GM18868 (cell line): ENCODE results near the gene ATP7B.
"Not testable (repeated sequence)": the region's sequence is repeated elsewhere in the genome, so short reads cannot be mapped to it uniquely, and the experiment has no call there.

Source experiments
- ATAC-seq: cut with Tn5 transposase; IDR thresholded peaks from one replicate; pipeline ENCODE4 v1.9.1; 2021; ENCODE audit warnings: mild to moderate bottlenecking, moderate library complexity; ENCODE audit not compliant: unreplicated experiment

ATP7B gene

GRCh38 chr13:51924756-51925544 lies 86.3 kb downstream of the ATP7B start:
- no peak for ATAC-seq

DNA sequence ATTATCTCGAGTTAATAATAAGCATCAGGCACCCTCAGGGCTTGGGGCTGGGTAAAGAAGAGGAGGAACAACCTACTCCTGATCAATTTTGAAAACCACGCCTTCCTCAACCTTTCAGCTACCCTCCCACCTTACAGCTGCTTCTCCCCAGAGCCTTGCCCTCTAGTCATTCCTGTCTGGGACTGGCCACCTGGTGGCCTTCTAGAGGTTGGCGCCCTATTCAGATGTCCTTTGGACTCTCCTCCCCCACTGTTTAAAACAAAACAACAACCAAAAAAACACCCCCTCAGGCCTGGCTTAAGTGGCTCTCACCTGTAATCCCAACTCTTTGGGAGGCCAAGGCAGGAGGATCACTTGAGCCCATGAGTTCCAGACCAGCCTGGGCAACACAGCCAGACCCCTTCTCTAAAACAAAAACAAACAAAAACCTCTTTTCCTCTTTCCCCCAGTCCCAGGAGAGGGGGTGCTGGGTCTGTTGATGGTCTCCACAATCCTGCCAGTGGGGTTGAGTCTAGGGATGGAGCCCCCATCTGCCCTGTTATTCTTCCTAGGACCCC lies 87.2 kb downstream of the ATP7B start:
- ATAC-seq = no peak

DNA sequence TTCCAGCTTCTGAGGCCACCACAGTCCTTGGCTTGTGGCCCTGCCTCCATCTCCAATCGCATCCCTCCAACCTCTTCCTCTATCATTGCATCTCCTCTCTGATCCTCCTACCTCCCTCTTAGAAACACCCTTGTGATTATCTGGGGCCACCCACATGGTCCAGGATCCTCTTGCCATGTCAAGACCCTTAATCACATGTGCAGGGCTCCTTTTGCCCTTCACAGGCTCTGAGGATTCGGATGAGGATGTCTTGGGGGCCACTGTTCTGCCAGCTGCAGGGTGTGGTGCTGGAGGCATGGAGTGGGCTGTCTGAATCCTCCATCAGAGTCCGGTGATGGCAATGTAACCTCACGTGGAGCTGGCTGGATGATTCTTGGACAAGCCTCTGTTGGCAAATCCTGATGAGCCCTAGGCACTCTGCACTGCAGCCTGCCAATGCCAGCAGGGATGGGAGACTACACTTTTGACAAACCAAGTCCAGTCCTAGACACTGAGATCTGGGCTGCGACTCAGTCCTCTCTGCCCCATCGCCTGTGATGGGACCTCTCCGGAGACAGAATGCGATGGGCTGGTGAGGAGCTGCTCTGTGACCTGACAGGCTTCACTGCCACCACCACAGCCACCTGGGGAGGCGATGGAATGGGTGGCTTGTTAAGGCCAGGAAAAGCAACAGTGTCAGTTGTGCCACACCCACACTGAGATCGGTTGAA lies 88.3 kb downstream of the ATP7B start:
- no peak for ATAC-seq

- ATAC-seq = no peak
These were observed 89.2 kb downstream of the ATP7B start for GRCh38 chr13:51921790-51922740.

DNA sequence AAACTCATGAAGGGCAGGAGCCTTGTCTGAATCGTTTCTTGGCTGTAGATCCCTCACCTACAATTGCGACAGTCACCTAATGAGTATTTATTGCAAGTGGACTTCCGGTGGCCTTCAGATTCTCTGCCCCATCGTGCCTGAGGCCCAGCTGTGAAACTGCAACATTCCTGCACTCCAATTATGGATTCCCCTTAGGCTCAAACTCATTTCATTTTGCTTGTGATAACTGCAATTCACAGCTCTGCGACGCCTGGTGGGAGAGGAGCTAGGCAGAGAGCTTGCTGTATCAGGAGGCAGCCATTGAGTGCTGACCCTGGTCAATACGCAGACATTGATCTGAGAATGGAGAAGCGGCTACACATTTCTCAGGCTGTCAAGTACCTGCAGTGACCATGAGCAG lies 90.5 kb downstream of the ATP7B start:
- no peak for ATAC-seq

GRCh38 chr13:51920267-51920666 lies 91.0 kb downstream of the ATP7B start:
- no peak for ATAC-seq

- ATAC-seq = no peak
These were observed 91.7 kb downstream of the ATP7B start for GRCh38 chr13:51919531-51919930.

DNA sequence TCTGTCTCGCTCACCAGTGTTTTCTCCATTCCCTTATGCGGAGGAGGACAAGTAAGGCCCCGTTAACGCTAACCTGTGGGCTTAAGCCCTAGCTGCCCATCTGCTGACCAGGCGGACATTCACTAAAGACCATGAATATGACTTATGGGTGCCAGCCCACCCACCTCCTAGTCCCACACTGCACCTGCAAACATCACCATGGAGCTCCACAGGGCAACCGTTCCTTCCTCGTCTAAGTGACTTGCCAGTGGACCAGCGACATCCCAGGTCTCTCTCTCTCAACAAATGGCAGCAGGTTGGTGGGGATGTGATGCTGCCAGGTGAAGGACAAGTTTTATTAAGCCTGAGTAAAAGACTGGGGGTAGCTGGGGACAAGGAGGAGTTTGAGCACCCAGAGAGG lies 94.3 kb downstream of the ATP7B start:
- ATAC-seq = no peak

GRCh38 chr13:51916051-51916818 lies 95.0 kb downstream of the ATP7B start:
- ATAC-seq = no peak

- no peak for ATAC-seq
These were observed 97.1 kb downstream of the ATP7B start for GRCh38 chr13:51914137-51914493.

- ATAC-seq = no peak
These were observed 97.7 kb downstream of the ATP7B start for GRCh38 chr13:51913421-51914136.

DNA sequence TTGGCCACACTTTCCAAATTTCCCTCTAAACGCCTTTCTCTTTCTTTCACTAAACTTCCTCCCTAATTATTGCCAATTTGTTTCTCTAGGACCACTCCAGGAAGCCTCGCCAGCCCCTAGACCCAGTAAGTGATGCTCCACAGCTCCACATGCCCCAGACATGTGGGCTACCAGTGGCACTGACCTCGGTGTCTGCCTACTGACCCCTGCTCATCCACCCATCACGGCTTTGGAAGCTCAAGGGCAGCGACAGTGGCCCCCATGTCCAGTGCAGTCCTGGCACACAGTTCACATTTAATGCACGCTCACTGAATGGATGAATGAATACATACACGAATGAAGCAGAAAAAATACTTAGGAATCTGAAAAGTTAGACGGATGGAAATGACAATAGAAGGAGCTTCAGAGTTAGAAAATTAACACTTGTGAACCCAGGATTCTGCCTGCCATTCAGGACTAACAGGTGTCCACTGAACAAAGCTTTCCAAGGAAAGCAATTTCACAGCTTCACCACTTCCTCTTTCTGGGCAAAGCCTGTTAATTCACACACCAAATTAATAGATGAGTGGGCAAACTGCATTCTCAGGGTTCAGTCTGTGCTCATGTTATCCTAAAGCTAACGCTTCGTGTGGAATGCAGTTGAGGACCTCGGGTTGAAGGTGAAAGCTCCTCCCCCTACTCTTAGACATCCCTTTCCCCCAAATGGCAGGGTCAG lies 98.6 kb downstream of the ATP7B start:
- no peak for ATAC-seq

DNA sequence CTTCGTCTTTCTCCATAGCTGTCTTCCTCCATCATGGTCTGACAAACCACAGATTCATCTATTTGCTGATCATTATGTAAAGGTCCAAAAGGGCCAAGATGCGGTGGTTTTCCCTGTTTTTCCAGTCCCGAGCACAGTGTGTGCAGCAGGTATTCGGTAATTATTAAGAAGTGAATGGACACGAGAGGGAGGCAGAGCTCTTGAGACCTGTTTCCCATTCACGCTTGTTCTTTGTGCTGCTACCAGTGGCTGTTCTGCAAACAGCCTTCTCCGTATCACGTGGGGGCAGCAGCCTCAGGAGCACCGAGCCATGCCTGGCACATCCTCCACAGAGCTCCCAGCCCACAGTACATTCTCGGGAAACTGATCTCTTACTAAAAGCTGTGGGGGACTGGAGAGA lies 99.2 kb downstream of the ATP7B start:
- no peak for ATAC-seq

DNA sequence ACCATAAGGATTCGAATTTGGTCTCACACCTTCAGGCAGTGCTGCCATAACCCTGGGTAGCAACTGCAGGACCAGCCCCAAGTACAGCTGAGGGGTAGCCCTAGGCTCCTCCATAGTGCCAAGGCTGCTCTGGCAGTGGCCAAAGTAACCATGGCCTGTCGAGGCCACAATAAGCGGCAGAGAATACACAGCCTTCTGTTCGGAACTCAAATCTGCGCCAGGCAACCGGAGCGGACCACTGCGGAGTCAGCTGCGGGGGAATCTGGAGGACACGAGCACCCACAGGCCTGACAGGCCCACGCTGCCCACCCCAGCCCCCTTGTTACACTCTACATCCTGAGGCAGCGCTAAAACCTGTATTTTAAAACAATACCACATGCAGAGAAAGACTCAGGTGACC lies 100.7 kb downstream of the ATP7B start:
- no peak for ATAC-seq

- ATAC-seq = not testable (repeated sequence)
These were observed 102.0 kb downstream of the ATP7B start for GRCh38 chr13:51909265-51909664.

DNA sequence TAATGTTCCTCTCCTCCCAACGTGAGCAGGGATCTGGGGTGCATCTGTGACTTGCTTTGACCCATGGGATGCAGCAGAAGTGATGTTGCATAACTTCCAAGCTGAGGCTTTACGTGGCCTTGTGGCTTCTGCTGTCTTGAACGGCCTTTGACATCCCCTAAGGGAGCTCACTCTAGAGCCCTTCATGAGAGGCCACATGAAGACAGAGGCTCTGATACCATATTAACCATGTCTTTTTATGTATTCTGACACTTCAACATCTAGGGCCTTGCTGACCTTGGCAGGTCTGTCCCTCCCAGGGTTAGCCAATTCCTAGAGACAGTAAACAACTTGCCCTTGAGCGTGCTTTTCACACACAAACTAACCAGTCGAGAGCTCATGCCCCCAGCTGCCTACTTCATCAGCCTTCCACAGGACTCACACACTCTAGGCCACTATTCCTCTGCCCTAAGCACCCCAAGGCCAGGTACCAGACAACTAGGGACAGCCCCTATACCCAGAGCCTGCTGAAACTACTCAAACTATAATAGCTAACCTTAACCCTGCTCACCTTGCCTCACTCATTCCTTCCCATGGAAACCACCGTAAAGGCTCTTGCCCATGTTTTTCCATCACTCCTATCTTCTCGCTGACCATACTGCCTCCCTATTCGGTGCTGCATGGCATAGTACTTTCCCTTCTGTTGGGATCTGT lies 104.1 kb downstream of the ATP7B start:
- ATAC-seq = no peak

DNA sequence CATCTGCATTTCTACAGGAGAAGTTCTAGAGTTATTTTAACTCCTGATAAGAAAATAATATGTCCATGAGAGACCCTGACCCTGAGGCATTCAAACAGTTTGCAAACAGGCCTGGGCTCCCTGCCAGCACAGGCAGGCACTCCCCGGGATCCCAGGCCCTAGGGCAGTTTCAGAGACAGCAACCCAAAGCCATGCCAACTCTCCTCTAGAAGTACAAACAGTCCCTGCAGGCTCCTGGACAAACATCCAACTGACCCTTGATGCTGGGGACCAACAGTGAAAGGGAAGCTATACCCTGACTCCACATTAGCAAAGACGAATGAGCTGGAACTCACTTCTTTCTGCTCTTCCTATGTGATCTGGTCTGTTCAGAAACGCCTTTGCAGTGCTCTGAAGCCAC lies 104.7 kb downstream of the ATP7B start:
- ATAC-seq = no peak

GRCh38 chr13:51905787-51906186 lies 105.5 kb downstream of the ATP7B start:
- no peak for ATAC-seq
